GM19463 (cell line): ENCODE measurements around the gene LY9.
"Not testable (repeated sequence)": the region's sequence is repeated elsewhere in the genome, so short reads cannot be mapped to it uniquely, and the experiment has no call there.

Source experiments
- ATAC-seq: cut with Tn5 transposase; IDR thresholded peaks from one replicate; pipeline ENCODE4 v1.9.1; 2021; ENCODE audit warnings: mild to moderate bottlenecking, moderate library complexity; ENCODE audit not compliant: unreplicated experiment

The LY9 gene

DNA sequence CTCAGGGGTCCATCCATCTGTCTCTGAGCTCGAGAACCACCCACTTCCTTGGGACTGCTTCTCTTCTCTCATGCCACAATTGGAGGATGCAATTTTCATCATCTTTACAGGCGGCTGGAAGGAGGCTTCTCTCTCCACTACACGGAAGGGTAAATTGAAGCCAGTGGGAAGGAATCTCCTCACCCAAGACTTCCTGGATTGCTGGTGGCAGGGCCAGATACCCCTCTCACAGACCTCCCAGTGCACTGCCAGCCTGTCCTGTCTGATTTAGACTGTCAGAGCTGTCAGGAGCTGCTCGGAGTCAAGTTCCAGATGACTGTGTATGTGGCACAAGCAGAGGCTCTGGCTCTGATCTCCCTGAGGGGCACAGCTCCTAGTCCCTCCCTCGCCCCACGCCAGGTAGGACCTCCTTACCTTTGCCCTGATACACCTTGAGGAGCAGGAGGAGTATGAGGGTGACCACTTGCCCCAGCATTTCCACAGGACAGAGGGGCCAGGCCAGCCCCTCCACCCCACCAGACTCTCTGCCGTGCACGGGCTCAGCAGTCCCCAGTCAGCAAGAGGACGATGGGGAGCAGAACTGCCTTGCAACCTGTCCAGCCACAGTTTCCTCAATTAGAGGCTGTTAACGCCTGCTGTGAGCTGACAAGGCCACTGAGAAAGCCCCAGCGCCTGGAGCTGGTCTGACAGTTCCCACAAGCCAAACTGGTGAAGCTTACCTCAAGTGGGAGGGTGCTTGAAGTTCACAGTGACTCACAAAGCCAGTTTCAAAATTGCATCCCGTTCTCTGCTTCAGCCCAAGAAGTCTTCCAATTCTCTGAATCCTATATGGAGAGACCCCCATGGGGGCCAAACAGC is 66.5 kb downstream of the LY9 start, which contains the start of gene CD244:
Gene CD244 (minus strand): TSS at position 685 of the 858 bp plus-strand sequence. CDS start 210 bp downstream, at position 475.
- ATAC-seq, result peak; percentile 90

DNA sequence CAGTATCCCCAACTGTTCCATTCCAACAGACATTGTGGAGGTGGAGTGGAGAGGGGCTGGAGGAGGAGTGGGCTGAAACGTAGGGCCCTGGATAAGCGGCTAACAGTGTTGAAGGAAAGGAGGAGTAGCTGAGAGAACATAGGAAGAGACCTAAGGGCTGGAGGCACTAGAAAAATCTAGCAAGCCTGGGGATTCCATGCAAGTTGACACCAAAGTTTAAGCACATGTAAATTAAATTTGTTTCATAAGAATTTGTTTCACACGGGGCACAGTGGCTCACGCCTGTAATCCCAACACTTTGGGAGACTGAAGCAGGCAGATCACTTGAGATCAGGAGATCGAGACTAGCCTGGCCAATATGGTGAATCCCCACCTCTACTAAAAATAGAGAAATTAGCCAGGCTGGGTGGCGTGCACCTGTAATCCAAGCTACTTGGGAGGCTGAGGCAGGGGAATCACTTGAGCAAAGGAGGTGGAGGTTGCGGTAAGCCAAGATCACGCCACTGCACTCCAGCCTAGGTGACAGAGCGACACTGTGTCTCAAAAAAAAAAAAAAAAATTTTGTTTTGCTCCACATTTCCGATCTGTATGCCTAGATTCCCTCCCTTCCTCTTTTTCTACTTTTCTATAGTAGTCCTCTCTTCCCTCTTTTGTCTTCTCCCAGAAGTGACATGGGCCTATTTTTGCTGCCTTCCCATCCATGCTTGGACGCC is 67.2 kb downstream of the LY9 start:
- no peak for ATAC-seq

DNA sequence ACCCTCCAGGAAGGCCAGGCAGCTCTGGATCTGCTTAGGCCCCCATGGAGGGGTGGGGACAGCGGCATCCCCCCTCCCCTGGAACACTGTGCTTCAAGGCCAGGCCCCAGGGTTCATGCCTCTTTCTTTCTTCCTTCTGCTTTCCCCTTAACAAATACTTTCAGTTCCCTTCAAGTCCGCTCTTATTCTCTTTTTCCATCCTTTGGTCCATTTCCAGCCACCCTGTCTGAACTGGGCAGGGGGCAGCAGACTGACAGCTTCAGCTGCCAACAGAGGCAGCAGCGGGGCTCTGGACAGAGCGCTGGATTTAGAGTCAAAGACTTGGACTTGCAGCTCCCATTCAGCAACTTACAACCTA is 67.8 kb downstream of the LY9 start:
- ATAC-seq, result no peak

DNA sequence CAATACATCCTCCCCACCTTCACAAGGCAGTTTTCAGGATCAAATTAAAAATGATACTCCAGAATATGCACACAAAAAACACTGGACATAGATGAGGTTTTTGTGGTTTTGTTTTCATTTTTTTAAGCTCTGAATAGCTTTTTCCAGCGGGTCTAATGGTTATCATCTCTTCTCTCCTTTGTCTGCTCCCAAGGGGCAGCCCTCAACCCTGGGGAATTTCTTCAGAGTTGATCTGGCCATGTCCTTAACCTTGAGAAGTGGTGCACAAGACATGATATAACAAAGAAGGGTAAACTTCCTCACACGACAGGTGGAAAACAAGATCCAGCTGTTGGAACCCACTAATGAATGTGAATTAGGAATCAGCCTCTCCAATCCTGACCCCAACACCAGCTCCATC is 68.2 kb downstream of the LY9 start:
- no peak for ATAC-seq

DNA sequence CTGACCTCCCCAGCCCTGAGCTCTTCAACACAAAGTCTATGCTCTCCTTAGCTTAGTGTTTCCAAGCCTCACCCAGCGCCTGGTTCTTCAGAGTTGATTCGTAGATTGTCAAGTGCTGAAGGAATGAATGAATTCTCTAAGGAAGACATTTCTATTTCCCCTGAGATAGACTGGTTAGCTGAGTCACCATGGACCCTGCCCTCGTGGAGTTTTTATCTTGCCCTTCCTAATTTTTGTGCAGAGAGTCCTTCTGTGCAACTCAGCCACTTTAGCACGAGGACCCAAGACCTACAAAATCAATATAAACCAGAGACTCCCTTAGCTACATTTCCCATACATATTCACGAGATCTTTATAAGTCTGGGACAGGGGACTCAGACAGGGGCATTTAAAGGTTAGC is 69.4 kb downstream of the LY9 start:
- ATAC-seq, result no peak

DNA sequence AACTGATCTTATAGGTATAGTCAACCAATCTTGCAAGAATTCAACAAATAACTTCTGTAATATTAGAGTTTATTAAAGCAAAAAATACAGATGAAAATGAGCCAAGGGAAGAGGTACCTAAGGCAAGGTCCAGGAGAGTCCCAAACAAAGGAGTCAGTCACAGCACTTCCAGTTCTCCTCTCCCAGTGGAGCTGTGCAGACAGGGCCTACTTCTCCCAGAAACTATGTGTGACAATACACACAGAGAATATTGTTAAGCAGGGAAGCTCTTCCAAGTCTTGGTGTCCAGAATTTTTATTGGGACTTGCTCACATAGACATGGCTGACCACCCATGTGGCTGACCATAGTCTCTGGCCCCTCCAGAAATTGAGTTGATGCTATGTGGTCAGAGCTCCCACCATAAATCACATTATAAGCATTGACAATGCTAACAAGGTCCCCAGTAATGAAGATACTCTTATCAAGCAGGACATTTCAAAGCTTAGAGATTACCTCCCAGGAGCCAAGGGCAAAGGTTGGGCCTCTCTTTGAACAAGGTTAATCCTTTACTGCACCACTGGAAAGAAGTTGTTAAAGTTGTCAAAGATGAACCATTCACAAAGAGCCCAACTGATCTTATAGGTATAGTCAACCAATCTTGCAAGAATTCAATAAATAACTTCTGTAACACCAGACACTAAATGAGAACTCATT is 70.2 kb downstream of the LY9 start:
- ATAC-seq, result no peak

DNA sequence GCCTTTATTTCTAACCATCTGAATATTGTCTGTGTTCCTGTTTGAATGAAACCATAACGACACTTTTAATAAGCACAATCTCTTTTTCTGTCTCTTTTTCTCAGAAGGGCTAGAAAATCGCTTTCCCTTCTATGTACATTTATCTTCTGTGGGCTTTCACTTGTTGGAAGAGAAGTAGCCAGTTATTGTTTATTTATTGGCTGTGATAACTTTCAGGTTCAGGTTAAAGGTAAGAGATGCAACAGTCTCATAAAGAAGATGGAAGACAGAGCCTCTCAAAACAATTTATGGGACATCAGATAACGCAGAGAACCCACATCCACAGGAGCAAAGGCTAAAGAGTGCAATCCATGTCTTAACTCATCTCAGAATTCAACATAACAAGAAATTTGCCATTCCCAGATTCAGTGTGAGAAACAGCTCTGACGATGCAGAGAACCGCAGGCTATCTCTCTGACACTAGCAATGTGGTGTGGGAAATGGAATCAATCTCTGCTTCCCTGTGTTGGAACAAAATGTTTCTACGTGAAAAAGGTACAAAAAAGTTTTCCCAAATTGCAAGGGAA is 70.8 kb downstream of the LY9 start:
- ATAC-seq, result no peak

DNA sequence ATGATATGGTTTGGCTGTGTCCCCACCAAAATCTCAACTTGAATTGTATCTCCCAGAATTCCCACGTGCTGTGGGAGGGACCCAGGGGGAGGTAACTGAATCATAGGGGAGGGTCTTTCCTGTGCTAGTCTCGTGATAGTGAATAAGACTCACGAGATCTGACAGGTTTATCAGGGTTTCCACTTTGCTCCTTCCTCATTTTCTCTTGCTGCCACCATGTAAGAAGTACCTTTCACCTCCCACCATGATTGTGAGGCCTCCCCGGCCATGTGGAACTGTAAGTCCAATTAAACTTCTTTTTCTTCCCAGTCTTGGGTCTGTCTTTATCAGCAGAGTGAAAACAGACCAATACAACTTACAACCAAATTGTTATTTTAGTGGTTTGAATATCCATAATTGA is 71.7 kb downstream of the LY9 start:
- ATAC-seq, result not testable (repeated sequence)

DNA sequence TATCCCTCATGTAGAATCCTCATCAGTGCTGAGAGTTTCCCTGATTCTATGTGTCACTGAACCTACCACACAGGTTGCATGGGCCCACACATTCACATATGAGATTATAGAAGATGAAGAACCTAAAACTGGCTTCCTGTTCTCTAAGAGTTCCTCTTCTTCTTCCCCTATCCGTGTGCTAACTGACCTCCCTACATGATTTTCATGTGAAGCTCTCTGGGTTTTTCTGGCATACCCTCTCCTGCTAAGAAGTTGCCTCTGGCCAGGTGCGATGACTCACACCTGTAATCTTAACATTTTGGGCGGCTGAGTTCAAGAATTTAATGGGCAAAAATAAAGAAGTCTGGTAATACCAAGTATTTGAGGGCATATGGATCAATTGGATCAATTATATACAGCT is 72.2 kb downstream of the LY9 start:
- ATAC-seq, result no peak

DNA sequence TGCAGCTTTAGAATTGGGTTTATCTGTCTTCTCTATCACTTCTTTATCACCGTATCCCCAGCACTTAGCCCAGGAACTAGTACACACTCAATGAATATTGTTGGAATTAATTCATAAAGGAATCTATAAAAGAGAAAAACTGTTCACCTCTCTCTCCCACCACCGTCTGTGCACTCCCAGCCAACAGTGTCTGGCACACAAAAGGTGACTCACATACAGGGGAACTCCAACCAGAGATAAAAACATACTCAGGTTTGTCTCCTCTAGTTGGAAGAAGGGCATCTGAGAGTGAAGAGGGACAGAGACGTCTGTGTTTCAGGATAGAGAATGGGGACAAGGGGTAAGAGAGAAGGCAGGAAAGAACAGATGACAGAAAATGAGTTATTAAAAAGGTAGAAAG is 79.0 kb downstream of the LY9 start:
- no peak for ATAC-seq

DNA sequence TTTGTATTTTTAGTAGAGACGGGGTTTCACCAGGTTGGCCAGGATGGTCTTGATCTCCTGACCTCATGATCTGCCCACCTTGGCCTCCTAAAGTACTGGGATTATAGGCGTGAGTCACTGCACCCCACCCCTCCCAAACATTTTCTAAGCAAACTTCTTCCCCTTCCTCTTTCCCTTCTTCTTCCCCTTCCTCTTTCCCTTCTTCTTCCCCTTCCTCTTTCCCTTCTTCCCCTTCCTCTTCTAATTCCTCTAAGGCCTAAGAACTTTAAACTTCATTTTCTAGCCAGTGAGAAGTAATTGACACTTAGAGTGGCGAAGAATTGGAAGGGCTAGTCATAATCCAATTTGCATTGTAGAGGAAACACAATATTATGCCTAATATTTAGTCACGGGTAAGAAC is 79.6 kb downstream of the LY9 start:
- ATAC-seq, result not testable (repeated sequence)

DNA sequence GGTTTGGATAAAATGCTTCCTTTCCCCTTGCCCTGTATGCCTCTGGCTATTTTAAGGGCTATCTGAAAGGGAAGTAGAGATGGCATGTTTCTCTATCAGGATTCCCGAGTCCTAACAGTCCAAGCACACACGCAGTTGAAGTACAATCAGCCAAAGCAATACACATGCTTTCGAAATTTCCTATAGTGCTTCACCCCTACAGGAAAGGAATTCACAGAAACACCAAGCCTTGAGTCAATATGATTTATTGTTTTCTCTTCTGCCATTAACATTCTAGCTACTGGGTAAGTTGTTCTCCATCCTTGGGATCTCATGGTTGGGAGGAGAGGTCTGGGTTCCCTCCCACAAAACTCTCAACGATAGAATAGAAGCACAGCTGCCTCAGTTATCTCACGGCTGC is 80.3 kb downstream of the LY9 start:
- ATAC-seq, result no peak

DNA sequence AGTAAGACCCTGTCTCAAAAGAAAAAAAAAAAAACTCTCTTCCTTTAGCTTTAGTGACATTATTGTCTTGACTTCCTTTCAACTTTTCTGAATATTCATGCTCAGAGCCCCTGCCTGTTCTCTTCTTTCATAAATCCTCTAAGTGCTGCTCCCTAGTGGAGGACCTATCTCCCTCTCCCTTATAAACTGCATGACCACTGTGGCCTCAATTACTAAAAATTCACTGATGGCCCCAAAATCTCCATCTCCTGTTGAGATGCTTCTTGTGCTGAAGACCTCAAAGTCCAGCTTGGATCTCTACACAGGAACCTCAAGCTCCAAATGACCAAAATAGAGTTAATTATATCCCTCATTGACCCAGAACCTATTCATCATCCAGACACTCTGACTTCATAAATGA is 81.2 kb downstream of the LY9 start:
- no peak for ATAC-seq
